GM12878 (cell line): ENCODE measurements around the gene NXN. TPM values are rescaled to one million over a fixed set of nuclear protein-coding genes. Genes with fewer than 3 reads are reported as not detected.

Experiments
- ATF7 ChIP-seq: fragments of 450-650 bp; IDR thresholded peaks from 2 replicates; pipeline ENCODE4 v1.6.1; 2016; ENCODE audit warnings: low read depth, mild to moderate bottlenecking
- BACH1 ChIP-seq: fragments of 450-650 bp; IDR thresholded peaks from 2 replicates; pipeline ENCODE4 v1.6.1; 2017; ENCODE audit warnings: mild to moderate bottlenecking, borderline replicate concordance
- BHLHE40 ChIP-seq, 2 experiments: fragments of 450-650 bp in 1 of 2; IDR thresholded peaks; 2 replicates each; pipeline ENCODE4 v1.6.1; 2011 to 2017; ENCODE audit warnings: low read depth in 2 of 2, borderline replicate concordance in 1 of 2, improper control_type of control experiment in 1 of 2, low read length in 1 of 2, mild to moderate bottlenecking in 1 of 2
- CBX5 ChIP-seq: sonication (generic); IDR thresholded peaks from 2 replicates; pipeline ENCODE4 v1.6.1; 2016; ENCODE audit warnings: low read depth, moderate library complexity, mild to moderate bottlenecking, inconsistent platforms
- CREB1 ChIP-seq: IDR thresholded peaks from 2 replicates; pipeline ENCODE4 v1.6.1; 2012; ENCODE audit warnings: low read depth, mild to moderate bottlenecking, inconsistent platforms
- CREM ChIP-seq: IDR thresholded peaks from 2 replicates; pipeline ENCODE4 v1.6.1; 2014; ENCODE audit warnings: antibody characterized with exemption, low read depth
- FOXM1 ChIP-seq: IDR thresholded peaks from 2 replicates; pipeline ENCODE4 v1.6.1; 2012; ENCODE audit warnings: low read depth, mild to moderate bottlenecking, inconsistent platforms, low read length, moderate library complexity
- HSF1 ChIP-seq: fragments of 150-350 bp; IDR thresholded peaks from 2 replicates; pipeline ENCODE4 v1.6.1; 2014; ENCODE audit warnings: mild to moderate bottlenecking, low read depth, low read length
- KDM1A ChIP-seq: fragments of 200-600 bp; sonication (generic); IDR thresholded peaks from 2 replicates; pipeline ENCODE4 v1.6.1; 2016; ENCODE audit warnings: borderline replicate concordance
- MTA2 ChIP-seq: fragments of 450-650 bp; IDR thresholded peaks from 2 replicates; pipeline ENCODE4 v1.6.1; 2016; ENCODE audit warnings: low read depth, mild to moderate bottlenecking, moderate library complexity
- NFYB ChIP-seq: IDR thresholded peaks from 2 replicates; pipeline ENCODE4 v1.6.1; 2011; ENCODE audit warnings: low read depth, mild to moderate bottlenecking, low read length, improper control_type of control experiment, moderate library complexity; ENCODE audit not compliant: insufficient read depth
- POLR2A ChIP-seq: IDR thresholded peaks from 2 replicates; pipeline ENCODE4 v1.6.1; 2011; ENCODE audit warnings: low read depth, mild to moderate bottlenecking, low read length
- RB1 ChIP-seq: fragments of 450-650 bp; formaldehyde crosslinking; IDR thresholded peaks from 2 replicates; pipeline ENCODE4 v1.6.1; 2017; ENCODE audit warnings: mild to moderate bottlenecking, borderline replicate concordance
- RCOR1 ChIP-seq: conservative IDR thresholded peaks from 2 replicates; pipeline ENCODE4 v1.6.1; 2012; ENCODE audit warnings: low read depth, low read length, improper control_type of control experiment
- SIN3A ChIP-seq: IDR thresholded peaks from 2 replicates; pipeline ENCODE4 v1.6.1; 2012; ENCODE audit warnings: low read depth, low read length, improper control_type of control experiment
- SMAD5 ChIP-seq: IDR thresholded peaks from 2 replicates; pipeline ENCODE4 v1.6.1; 2016; ENCODE audit warnings: antibody characterized with exemption, low read depth
- SP1 ChIP-seq: IDR thresholded peaks from one replicate; pipeline ENCODE4 v1.6.1; 2011; ENCODE audit warnings: low read depth, low read length
- SRF ChIP-seq, 2 experiments: IDR thresholded peaks; 2 replicates each; pipeline ENCODE4 v1.6.1; 2011; ENCODE audit warnings: low read depth in 2 of 2, low read length in 2 of 2, mild to moderate bottlenecking in 1 of 2, moderate library complexity in 1 of 2
- SUZ12 ChIP-seq: fragments of 200-600 bp; sonication (generic); IDR thresholded peaks from one replicate; pipeline ENCODE4 v1.6.1; 2018; ENCODE audit warnings: antibody characterized with exemption, mild to moderate bottlenecking; ENCODE audit not compliant: unreplicated experiment
- TARDBP ChIP-seq: IDR thresholded peaks from 2 replicates; pipeline ENCODE4 v1.6.1; 2016; ENCODE audit warnings: borderline replicate concordance
- TCF7 ChIP-seq: IDR thresholded peaks from 2 replicates; pipeline ENCODE4 v1.6.1; 2014; ENCODE audit warnings: antibody characterized with exemption, borderline replicate concordance
- YY1 ChIP-seq: IDR thresholded peaks from 2 replicates; pipeline ENCODE4 v1.6.1; 2011; ENCODE audit warnings: low read depth, mild to moderate bottlenecking, low read length
- ZNF384 ChIP-seq: IDR thresholded peaks from 2 replicates; pipeline ENCODE4 v1.6.1; 2012; ENCODE audit warnings: low read depth, mild to moderate bottlenecking, low read length, improper control_type of control experiment, borderline replicate concordance
- polyA plus RNA-seq, 11 experiments: library from polyadenylated mRNA; depleted of rRNA in 4 of 11; unstranded in 6 of 11; stranded (reverse) in 5 of 11; fragments of >200 nt; fragmentation: Nextera tagmentation in 4 of 11; fragmentation: Illumina TruSeq in 1 of 11; extraction: Ambion mirVana in 4 of 11; extraction: Trizol in 1 of 11; gene quantifications; 1 replicate in 1 of 11; 2 replicates in 10 of 11; pipeline versions ENCODE4 v1.2.1 to v1.2.3, GENCODE V29; 2011 to 2016; ENCODE audit warnings: inconsistent platforms in 2 of 11, missing spikeins in 2 of 11, low read depth in 1 of 11
- total RNA-seq, 4 experiments: library from RNA; depleted of rRNA in 3 of 4; stranded (reverse); fragments of >200 nt in 3 of 4; fragmentation: Illumina TruSeq in 1 of 4; extraction: Trizol in 1 of 4; gene quantifications; 2 replicates each; pipeline versions ENCODE4 v1.2.1 to v1.2.3, GENCODE V29; 2013 to 2021
- TF ChIP-seq, protein P1 (sequence below): fragments of 450-650 bp; IDR thresholded peaks from 2 replicates; pipeline ENCODE4 v1.6.1; 2016; ENCODE audit warnings: mild to moderate bottlenecking
- TF ChIP-seq, protein P2 (sequence below): fragments of 450-650 bp; conservative IDR thresholded peaks from 2 replicates; pipeline ENCODE4 v1.6.1; 2017; ENCODE audit warnings: mild to moderate bottlenecking, moderate library complexity
- TF ChIP-seq, protein P3 (sequence below): IDR thresholded peaks from 2 replicates; pipeline ENCODE4 v1.6.1; 2011; ENCODE audit warnings: mild to moderate bottlenecking, low read depth, low read length, moderate library complexity; ENCODE audit not compliant: insufficient replicate concordance

NXN gene
- total and polyA plus RNA-seq, 10 of the 15 experiments (the other 5 are each of a cell fraction or from before 2014, with no cell fraction given) = 0.04 to 1.2 (median 0.30) TPM

DNA sequence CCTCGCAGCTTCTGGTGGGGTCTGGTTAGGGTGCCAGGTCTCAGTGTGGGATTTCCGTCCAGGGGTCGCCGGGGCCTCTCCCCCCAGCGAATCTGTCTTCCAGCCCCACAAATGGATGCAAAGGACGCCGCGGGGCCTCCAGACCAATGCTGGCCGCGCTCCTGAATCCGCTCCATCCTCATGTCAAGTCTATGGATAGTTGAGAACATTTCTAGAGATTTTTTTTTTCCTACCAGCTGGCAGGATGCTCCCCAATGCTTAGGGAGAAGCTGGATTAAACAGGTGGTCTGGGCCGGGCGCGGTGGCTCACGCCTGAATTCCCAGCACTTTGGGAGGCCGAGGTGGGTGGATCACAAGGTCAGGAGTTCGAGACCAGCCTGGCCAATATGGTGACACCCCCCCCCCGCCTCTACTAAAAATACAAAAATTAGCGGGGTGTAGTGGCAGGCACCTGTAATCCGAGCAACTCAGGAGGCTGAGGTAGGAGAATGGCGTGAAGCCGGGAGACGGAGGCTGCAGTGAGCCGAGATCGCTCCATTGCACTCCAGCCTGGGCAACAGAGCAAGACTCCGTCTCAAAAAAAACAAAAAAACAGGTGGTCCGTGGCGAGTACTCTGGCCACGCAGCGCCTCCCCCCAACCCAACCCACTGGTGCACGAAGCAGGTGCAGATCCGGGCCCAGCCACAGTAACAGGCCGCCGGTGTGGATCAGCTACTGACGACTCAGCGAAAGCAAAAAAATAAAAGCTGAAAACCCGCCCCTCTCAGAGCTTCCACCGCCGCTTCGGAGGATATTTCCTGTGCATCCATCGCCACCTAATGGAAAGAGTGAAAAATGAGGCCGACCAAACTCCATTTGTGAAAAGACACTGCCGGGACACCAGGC is 1.1 kb upstream of the NXN start (continued):
- TF ChIP-seq, protein P1, sequence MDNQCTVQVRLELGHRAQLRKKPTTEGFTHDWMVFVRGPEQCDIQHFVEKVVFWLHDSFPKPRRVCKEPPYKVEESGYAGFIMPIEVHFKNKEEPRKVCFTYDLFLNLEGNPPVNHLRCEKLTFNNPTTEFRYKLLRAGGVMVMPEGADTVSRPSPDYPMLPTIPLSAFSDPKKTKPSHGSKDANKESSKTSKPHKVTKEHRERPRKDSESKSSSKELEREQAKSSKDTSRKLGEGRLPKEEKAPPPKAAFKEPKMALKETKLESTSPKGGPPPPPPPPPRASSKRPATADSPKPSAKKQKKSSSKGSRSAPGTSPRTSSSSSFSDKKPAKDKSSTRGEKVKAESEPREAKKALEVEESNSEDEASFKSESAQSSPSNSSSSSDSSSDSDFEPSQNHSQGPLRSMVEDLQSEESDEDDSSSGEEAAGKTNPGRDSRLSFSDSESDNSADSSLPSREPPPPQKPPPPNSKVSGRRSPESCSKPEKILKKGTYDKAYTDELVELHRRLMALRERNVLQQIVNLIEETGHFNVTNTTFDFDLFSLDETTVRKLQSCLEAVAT = 0 out of 2 replicates have a peak, but pooled peaks have one; percentile 15
- 0 out of 4 replicates have a peak, but pooled peaks of 1 of the 2 experiments have one; percentile 9 for TF ChIP-seq SRF (IDR thresholded peaks at IDR 0.05; ENCODE audit: low read depth in 2 of 2, low read length in 2 of 2)
- no peak for TF ChIP-seq ATF7
- TF ChIP-seq KDM1A = no peak
- no peak for TF ChIP-seq CBX5
- peak; percentile 44; the same call in 1 of the 2 replicates for TF ChIP-seq YY1
- TF ChIP-seq FOXM1 = no peak
- TF ChIP-seq TCF7 = no peak
- TF ChIP-seq, protein P2, sequence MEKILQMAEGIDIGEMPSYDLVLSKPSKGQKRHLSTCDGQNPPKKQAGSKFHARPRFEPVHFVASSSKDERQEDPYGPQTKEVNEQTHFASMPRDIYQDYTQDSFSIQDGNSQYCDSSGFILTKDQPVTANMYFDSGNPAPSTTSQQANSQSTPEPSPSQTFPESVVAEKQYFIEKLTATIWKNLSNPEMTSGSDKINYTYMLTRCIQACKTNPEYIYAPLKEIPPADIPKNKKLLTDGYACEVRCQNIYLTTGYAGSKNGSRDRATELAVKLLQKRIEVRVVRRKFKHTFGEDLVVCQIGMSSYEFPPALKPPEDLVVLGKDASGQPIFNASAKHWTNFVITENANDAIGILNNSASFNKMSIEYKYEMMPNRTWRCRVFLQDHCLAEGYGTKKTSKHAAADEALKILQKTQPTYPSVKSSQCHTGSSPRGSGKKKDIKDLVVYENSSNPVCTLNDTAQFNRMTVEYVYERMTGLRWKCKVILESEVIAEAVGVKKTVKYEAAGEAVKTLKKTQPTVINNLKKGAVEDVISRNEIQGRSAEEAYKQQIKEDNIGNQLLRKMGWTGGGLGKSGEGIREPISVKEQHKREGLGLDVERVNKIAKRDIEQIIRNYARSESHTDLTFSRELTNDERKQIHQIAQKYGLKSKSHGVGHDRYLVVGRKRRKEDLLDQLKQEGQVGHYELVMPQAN = no peak; the same call in 1 of the 2 replicates
- peak in 1 of 2 experiments; percentile 10; a peak in 1 of 4 replicates for TF ChIP-seq BHLHE40 (IDR thresholded peaks at IDR 0.05; ENCODE audit: borderline replicate concordance in 1 of 2, low read depth in 2 of 2, low read length in 1 of 2)
- TF ChIP-seq RB1 = peak; percentile 54; the same call in 1 of the 2 replicates
- TF ChIP-seq, protein P3, sequence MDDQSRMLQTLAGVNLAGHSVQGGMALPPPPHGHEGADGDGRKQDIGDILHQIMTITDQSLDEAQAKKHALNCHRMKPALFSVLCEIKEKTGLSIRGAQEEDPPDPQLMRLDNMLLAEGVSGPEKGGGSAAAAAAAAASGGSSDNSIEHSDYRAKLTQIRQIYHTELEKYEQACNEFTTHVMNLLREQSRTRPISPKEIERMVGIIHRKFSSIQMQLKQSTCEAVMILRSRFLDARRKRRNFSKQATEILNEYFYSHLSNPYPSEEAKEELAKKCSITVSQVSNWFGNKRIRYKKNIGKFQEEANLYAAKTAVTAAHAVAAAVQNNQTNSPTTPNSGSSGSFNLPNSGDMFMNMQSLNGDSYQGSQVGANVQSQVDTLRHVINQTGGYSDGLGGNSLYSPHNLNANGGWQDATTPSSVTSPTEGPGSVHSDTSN = no peak
- no peak for TF ChIP-seq RCOR1
- TF ChIP-seq ZNF384 = peak; percentile 96
- TF ChIP-seq SMAD5 = no peak
- TF ChIP-seq SUZ12 = no peak
- TF ChIP-seq SIN3A = no peak
- no peak for TF ChIP-seq POLR2A
- no peak for TF ChIP-seq TARDBP
- TF ChIP-seq NFYB = no peak
- no peak for TF ChIP-seq MTA2
- no peak for TF ChIP-seq BACH1
- TF ChIP-seq CREM = no peak
- TF ChIP-seq CREB1 = no peak
- TF ChIP-seq HSF1 = no peak
- no peak for TF ChIP-seq SP1
